Stimulated activated naive CD8-positive, alpha-beta T cell treated with anti-CD3 and anti-CD28 coated beads, Interleukin-15, Interleukin-2, amounts not matched to agents 100 ng/mL and 50 ng/mL, for 24 hours (primary cell): Measurements from ENCODE around the gene MGARP.
"Not testable (repeated sequence)": the region's sequence is repeated elsewhere in the genome, so short reads cannot be mapped to it uniquely, and the experiment has no call there.

Experiments used
- H3K27ac Mint-ChIP-seq: one replicate; pipeline ENCODE4 v1.8.0; 2021; ENCODE audit warnings: mild to moderate bottlenecking, mixed read lengths
- H3K27me3 Mint-ChIP-seq: one replicate; pipeline ENCODE4 v1.8.0; 2021; ENCODE audit warnings: mixed read lengths
- H3K36me3 Mint-ChIP-seq: one replicate; pipeline ENCODE4 v1.8.0; 2021; ENCODE audit warnings: low read depth, mixed read lengths
- H3K4me1 Mint-ChIP-seq: one replicate; pipeline ENCODE4 v1.8.0; 2021; ENCODE audit warnings: low read depth, mixed read lengths
- H3K4me3 Mint-ChIP-seq: one replicate; pipeline ENCODE4 v1.8.0; 2021; ENCODE audit warnings: mild to moderate bottlenecking, mixed read lengths
- H3K9me3 Mint-ChIP-seq: one replicate; pipeline ENCODE4 v1.8.0; 2021; ENCODE audit warnings: mixed read lengths

MGARP gene

GRCh38 chr4:139274790-139275189, 5.2 kb downstream of the MGARP start:
- Mint-ChIP-seq H3K27me3 (peaks cover 40% of the 10 kb centered on the region), H3K4me3 (no peak overlapping the region), H3K27ac (no peak overlapping the region), H3K4me1 (peaks cover 9% of the 10 kb centered on the region), H3K36me3 (no peaks in the 10 kb centered on the region), H3K9me3 (no peaks in the 10 kb centered on the region)

GRCh38 chr4:139273835-139274234, 6.2 kb downstream of the MGARP start:
- Mint-ChIP-seq H3K27ac (no peak overlapping the region), H3K27me3 (peaks cover 30% of the 10 kb centered on the region), H3K4me3 (no peak overlapping the region), H3K4me1 (peaks cover 4% of the 10 kb centered on the region), H3K36me3 (no peaks in the 10 kb centered on the region), H3K9me3 (no peaks in the 10 kb centered on the region)

GRCh38 chr4:139267301-139267700, 12.7 kb downstream of the MGARP start:
- H3K9me3 Mint-ChIP-seq: no peaks in the 10 kb centered on the region
- peak overlapping the region; percentile 71 for H3K4me3 Mint-ChIP-seq
- no peaks in the 10 kb centered on the region for H3K36me3 Mint-ChIP-seq
- H3K27me3 Mint-ChIP-seq: no peaks in the 10 kb centered on the region
- peak overlapping the region; percentile 90 for H3K27ac Mint-ChIP-seq
- H3K4me1 Mint-ChIP-seq: peaks cover 21% of the 10 kb centered on the region

GRCh38 chr4:139266583-139267257, 13.3 kb downstream of the MGARP start:
- Mint-ChIP-seq H3K9me3 (no peaks in the 10 kb centered on the region), H3K27me3 (no peaks in the 10 kb centered on the region), H3K27ac (peak overlapping the region; percentile 90), H3K36me3 (no peaks in the 10 kb centered on the region), H3K4me1 (peaks cover 21% of the 10 kb centered on the region), H3K4me3 (peak overlapping the region; percentile 71)

GRCh38 chr4:139266208-139266582, 13.8 kb downstream of the MGARP start:
- H3K4me1 Mint-ChIP-seq: peaks cover 21% of the 10 kb centered on the region
- no peaks in the 10 kb centered on the region for H3K9me3 Mint-ChIP-seq
- no peaks in the 10 kb centered on the region for H3K27me3 Mint-ChIP-seq
- H3K27ac Mint-ChIP-seq: peak overlapping the region; percentile 90
- no peaks in the 10 kb centered on the region for H3K36me3 Mint-ChIP-seq
- peak overlapping the region; percentile 71 for H3K4me3 Mint-ChIP-seq

GRCh38 chr4:139265654-139266053, 14.4 kb downstream of the MGARP start:
- no peak overlapping the region for H3K27ac Mint-ChIP-seq
- no peaks in the 10 kb centered on the region for H3K9me3 Mint-ChIP-seq
- H3K4me1 Mint-ChIP-seq: peaks cover 21% of the 10 kb centered on the region
- no peaks in the 10 kb centered on the region for H3K36me3 Mint-ChIP-seq
- H3K4me3 Mint-ChIP-seq: no peak overlapping the region
- no peaks in the 10 kb centered on the region for H3K27me3 Mint-ChIP-seq

- Mint-ChIP-seq H3K4me3 (no peak overlapping the region), H3K36me3 (no peaks in the 10 kb centered on the region), H3K27ac (no peak overlapping the region), H3K27me3 (no peaks in the 10 kb centered on the region), H3K4me1 (no peaks in the 10 kb centered on the region), H3K9me3 (no peaks in the 10 kb centered on the region)
These were observed 23.7 kb downstream of the MGARP start for GRCh38 chr4:139256349-139256748.

- not testable (repeated sequence) for H3K4me3 Mint-ChIP-seq, H3K9me3 Mint-ChIP-seq, H3K36me3 Mint-ChIP-seq, H3K27ac Mint-ChIP-seq, H3K4me1 Mint-ChIP-seq, H3K27me3 Mint-ChIP-seq
These were observed 24.4 kb downstream of the MGARP start for GRCh38 chr4:139255581-139255980.

GRCh38 chr4:139253713-139254112, 26.3 kb downstream of the MGARP start:
- Mint-ChIP-seq H3K27me3 (no peaks in the 10 kb centered on the region), H3K4me3 (no peak overlapping the region), H3K27ac (no peak overlapping the region), H3K4me1 (no peaks in the 10 kb centered on the region), H3K9me3 (no peaks in the 10 kb centered on the region), H3K36me3 (no peaks in the 10 kb centered on the region)

- H3K27ac Mint-ChIP-seq: no peak overlapping the region
- H3K27me3 Mint-ChIP-seq: no peaks in the 10 kb centered on the region
- H3K36me3 Mint-ChIP-seq: no peaks in the 10 kb centered on the region
- H3K4me1 Mint-ChIP-seq: no peaks in the 10 kb centered on the region
- H3K9me3 Mint-ChIP-seq: no peaks in the 10 kb centered on the region
- no peak overlapping the region for H3K4me3 Mint-ChIP-seq
These were observed 27.0 kb downstream of the MGARP start for GRCh38 chr4:139253046-139253445.

GRCh38 chr4:139247700-139248238, 32.3 kb downstream of the MGARP start:
- no peak overlapping the region for H3K4me3 Mint-ChIP-seq

GRCh38 chr4:139247241-139247640, 32.8 kb downstream of the MGARP start:
- Mint-ChIP-seq H3K9me3 (no peaks in the 10 kb centered on the region), H3K27ac (no peak overlapping the region), H3K4me1 (no peaks in the 10 kb centered on the region), H3K36me3 (no peaks in the 10 kb centered on the region), H3K27me3 (no peaks in the 10 kb centered on the region), H3K4me3 (no peak overlapping the region)

More at GRCh38 chr4:139247700-139248238, 32.3 kb downstream of the MGARP start:
- H3K27ac Mint-ChIP-seq: no peak overlapping the region
- H3K36me3 Mint-ChIP-seq: no peaks in the 10 kb centered on the region
- no peaks in the 10 kb centered on the region for H3K4me1 Mint-ChIP-seq
- H3K9me3 Mint-ChIP-seq: no peaks in the 10 kb centered on the region
- no peaks in the 10 kb centered on the region for H3K27me3 Mint-ChIP-seq

GRCh38 chr4:139246166-139246565, 33.9 kb downstream of the MGARP start:
- no peaks in the 10 kb centered on the region for H3K27me3 Mint-ChIP-seq
- no peak overlapping the region for H3K4me3 Mint-ChIP-seq
- H3K36me3 Mint-ChIP-seq: no peaks in the 10 kb centered on the region
- H3K4me1 Mint-ChIP-seq: no peaks in the 10 kb centered on the region
- H3K27ac Mint-ChIP-seq: no peak overlapping the region
- H3K9me3 Mint-ChIP-seq: no peaks in the 10 kb centered on the region

- no peaks in the 10 kb centered on the region for H3K4me1 Mint-ChIP-seq
- no peaks in the 10 kb centered on the region for H3K36me3 Mint-ChIP-seq
- no peaks in the 10 kb centered on the region for H3K9me3 Mint-ChIP-seq
- H3K27me3 Mint-ChIP-seq: no peaks in the 10 kb centered on the region
- H3K4me3 Mint-ChIP-seq: no peak overlapping the region
- H3K27ac Mint-ChIP-seq: no peak overlapping the region
These were observed 34.4 kb downstream of the MGARP start for GRCh38 chr4:139245590-139245989.

GRCh38 chr4:139243448-139244365, 36.3 kb downstream of the MGARP start:
- Mint-ChIP-seq H3K27ac (no peak overlapping the region), H3K9me3 (peaks cover 6% of the 10 kb centered on the region), H3K4me1 (no peaks in the 10 kb centered on the region), H3K27me3 (no peaks in the 10 kb centered on the region), H3K4me3 (no peak overlapping the region), H3K36me3 (no peaks in the 10 kb centered on the region)
